Body of pancreas (tissue), 4 donors: Measurements from ENCODE around the gene CLDN18.

ENCODE experiments used
- POLR2A ChIP-seq, 3 donors: fragments of 450-650 bp; IDR thresholded peaks; one replicate each; pipeline ENCODE4 v1.6.1; 2016; ENCODE audit warnings: antibody characterized with exemption in 3 of 3, mild to moderate bottlenecking in 2 of 3
- TF ChIP-seq, protein P1 (sequence below), 7 experiments: fragments of 450-650 bp in 4 of 7; fragments of 200-600 bp in 3 of 7; sonication (generic) in 3 of 7; IDR thresholded peaks; one replicate each; pipeline ENCODE4 v1.5.1; 2016 to 2019; ENCODE audit warnings: antibody characterized with exemption in 7 of 7

DNA sequence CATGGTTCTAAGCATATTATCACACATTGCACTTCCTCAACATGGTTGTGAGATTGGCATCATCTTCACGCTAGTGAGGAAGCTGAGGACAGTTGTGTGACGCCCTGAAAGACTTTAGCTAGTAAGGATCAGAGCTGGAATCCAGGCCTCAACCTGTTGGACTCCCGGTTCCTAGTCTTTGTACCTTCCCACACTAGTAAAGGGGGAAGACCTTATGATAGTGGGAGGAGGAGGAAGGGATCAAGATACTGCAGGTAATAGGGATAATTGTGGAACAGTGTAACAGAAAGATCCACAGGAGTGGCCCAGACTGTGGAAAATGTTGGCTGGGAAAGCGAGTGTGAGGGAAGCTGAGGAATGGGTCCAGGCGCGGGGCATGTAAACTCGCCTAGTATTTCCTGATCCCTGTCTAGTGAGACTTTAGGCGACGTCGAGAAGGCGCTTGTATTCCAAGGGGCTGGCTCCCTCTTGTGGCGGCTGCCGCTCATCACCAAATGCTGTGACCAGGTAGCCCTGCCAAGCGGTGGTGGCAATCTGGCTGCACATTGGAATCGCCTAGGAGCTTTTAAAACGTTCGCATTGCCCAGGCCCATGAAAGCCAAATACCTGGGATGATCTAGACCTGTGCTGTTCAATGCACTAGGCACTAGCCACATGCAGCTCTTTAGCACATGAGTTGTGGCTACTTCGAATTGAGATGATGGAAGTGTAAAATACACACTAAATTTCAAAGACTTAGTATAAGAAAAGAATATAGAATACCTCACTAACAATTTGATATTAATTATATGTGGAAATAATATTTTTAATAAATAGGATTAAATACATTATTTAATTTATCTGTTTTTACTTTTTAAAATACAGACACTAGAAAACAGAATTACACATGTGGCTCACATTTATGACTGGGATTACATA lies 38.8 kb upstream of the CLDN18 start:
- TF ChIP-seq, protein P1, sequence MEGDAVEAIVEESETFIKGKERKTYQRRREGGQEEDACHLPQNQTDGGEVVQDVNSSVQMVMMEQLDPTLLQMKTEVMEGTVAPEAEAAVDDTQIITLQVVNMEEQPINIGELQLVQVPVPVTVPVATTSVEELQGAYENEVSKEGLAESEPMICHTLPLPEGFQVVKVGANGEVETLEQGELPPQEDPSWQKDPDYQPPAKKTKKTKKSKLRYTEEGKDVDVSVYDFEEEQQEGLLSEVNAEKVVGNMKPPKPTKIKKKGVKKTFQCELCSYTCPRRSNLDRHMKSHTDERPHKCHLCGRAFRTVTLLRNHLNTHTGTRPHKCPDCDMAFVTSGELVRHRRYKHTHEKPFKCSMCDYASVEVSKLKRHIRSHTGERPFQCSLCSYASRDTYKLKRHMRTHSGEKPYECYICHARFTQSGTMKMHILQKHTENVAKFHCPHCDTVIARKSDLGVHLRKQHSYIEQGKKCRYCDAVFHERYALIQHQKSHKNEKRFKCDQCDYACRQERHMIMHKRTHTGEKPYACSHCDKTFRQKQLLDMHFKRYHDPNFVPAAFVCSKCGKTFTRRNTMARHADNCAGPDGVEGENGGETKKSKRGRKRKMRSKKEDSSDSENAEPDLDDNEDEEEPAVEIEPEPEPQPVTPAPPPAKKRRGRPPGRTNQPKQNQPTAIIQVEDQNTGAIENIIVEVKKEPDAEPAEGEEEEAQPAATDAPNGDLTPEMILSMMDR (IDR thresholded peaks at IDR 0.05): peak; percentile 70 to 87 (median 78)
- TF ChIP-seq POLR2A (IDR thresholded peaks at IDR 0.05): no peak
